Uterus (tissue), 2 donors: Measurements from ENCODE around the gene PLIN5.

ENCODE experiments used
- CTCF ChIP-seq, 4 experiments: fragments of 200-600 bp in 2 of 4; fragments of 450-650 bp in 2 of 4; sonication (generic) in 2 of 4; IDR thresholded peaks; one replicate each; pipeline ENCODE4 v1.5.1; 2016 to 2019; ENCODE audit warnings: antibody characterized with exemption in 4 of 4, mild to moderate bottlenecking in 2 of 4, moderate library complexity in 1 of 4
- POLR2A ChIP-seq, 2 donors: fragments of 450-650 bp; IDR thresholded peaks; one replicate each; pipeline ENCODE4 v1.6.1; 2016; ENCODE audit warnings: antibody characterized with exemption in 2 of 2, mild to moderate bottlenecking in 1 of 2, moderate library complexity in 1 of 2

GRCh38 chr19:4552525-4552819 lies 17.4 kb upstream of the PLIN5 start:
- TF ChIP-seq CTCF (IDR thresholded peaks at IDR 0.05) (no peak), POLR2A (IDR thresholded peaks at IDR 0.05) (no peak)
